Raji (cell line): ENCODE data around the gene PARD6B.

Experiments
- POLR2A ChIP-seq: IDR thresholded peaks from 2 replicates; pipeline ENCODE4 v1.6.1; 2011; ENCODE audit warnings: low read depth, low read length, control low read depth; ENCODE audit not compliant: insufficient read depth

PARD6B gene

GRCh38 chr20:50786703-50787102 is 55.3 kb downstream of the PARD6B start:
- TF ChIP-seq POLR2A, result no peak

GRCh38 chr20:50787181-50787580 is 55.8 kb downstream of the PARD6B start:
- no peak for TF ChIP-seq POLR2A

GRCh38 chr20:50788045-50788991 is 56.9 kb downstream of the PARD6B start:
- no peak for TF ChIP-seq POLR2A

- no peak for TF ChIP-seq POLR2A
These were observed 58.7 kb downstream of the PARD6B start for GRCh38 chr20:50789968-50790650.

- peak; percentile 71 for TF ChIP-seq POLR2A
These were observed 59.4 kb downstream of the PARD6B start for GRCh38 chr20:50790651-50791277.

- no peak for TF ChIP-seq POLR2A
These were observed 61.6 kb downstream of the PARD6B start for GRCh38 chr20:50792708-50793574.

- TF ChIP-seq POLR2A, result no peak
These were observed 62.9 kb downstream of the PARD6B start for GRCh38 chr20:50794181-50794845.

- peak; percentile 83 for TF ChIP-seq POLR2A
These were observed 63.7 kb downstream of the PARD6B start, which contains the start of gene BCAS4 for GRCh38 chr20:50794846-50795634. TSS of gene BCAS4 (plus strand) at chr20:50795061. CDS start at chr20:50795084, 23 bp downstream.

GRCh38 chr20:50797142-50797541 is 65.8 kb downstream of the PARD6B start:
- TF ChIP-seq POLR2A, result no peak

- no peak for TF ChIP-seq POLR2A
These were observed 67.3 kb downstream of the PARD6B start for GRCh38 chr20:50798650-50799049.

- no peak for TF ChIP-seq POLR2A
These were observed 68.0 kb downstream of the PARD6B start for GRCh38 chr20:50799176-50799889.

- 0 out of 2 replicates have a peak, but pooled peaks have one; percentile 9 for TF ChIP-seq POLR2A
These were observed 68.6 kb downstream of the PARD6B start for GRCh38 chr20:50799890-50800550.
